Activated T-helper 1 cell treated with Interleukin-2 at 50 U/mL for 16 hours (primary cell): ENCODE results near the gene KLHL6.

Experiments
- DNase-seq: peaks from one replicate; pipeline ENCODE4 v3.0.0-alpha.2; 2020; ENCODE audit warnings: low read depth

KLHL6 gene

DNA sequence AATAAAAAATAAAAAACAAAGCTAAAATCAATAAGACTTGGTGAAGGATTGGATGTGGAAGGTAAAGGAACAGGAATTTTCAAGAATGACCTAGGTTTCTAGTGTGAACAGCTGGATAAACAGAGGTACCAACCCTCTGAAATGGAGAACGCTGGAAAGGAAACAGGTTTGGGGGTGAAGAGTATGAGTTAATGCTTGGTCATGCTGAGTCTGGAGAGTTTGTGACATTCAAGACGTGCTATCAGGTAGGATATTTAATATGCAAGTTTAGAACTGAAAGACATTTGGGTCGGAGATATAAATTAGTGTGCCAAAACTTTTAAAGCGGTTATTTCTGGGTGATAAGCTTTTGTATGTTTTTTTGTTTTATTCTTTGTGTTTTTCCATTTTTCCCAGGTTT is 11.4 kb upstream of the KLHL6 start:
- DNase-seq: no peak

DNA sequence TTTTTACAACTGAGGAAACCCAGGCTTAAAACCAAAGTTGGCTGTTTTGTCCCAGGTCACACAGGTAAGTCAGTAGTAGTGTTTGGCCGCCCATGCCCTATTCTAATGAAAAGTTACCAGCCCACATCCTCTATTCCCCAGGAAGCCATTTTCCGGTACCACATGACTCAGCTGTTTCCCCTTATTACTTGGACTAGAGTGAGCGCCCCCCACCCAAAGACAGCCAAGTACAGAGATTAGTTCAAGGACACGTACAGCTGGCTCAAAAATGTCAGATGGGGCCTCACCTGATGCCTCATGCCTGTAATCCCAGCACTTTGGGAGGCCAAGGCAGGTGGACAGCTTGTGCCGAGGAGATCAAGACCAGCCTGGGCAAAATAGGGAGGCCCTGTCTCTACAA is 8.5 kb upstream of the KLHL6 start:
- DNase-seq: no peak

DNA sequence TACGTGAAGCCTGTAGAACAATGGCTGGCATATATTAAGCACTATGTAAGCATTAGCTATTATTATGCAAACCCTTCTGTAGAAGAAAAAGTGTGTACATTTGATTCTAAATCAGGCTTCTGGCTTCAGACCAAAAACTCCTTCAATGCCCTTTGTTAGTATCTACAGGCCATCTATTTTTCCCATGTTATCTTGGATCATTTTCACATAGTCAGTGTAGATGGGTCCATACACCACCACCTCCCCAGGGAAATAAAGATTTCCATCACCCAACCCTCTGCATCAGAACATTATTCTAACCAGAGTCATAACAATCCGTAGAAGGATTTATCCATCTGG is 8.0 kb upstream of the KLHL6 start:
- DNase-seq: no peak

DNA sequence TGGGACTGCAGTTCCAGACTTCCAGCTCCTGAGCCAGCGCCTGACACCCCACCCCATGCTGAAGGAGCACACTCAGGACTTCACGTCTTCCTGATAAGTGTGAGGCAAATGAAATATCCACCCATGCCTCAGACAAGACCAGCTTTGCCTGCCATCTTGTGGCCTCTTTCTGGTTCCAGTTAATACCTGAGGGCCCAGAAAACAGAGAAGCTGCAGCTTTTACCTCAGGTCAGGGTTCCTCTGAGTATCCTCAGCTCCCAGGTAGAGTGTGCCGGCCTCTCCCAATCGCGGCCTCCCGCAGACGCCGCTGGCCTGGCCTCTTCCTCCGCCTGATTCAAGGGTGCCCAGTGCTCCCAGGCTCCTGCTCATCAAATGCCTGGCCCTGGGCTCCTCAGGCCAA is 5.1 kb upstream of the KLHL6 start:
- no peak for DNase-seq

DNA sequence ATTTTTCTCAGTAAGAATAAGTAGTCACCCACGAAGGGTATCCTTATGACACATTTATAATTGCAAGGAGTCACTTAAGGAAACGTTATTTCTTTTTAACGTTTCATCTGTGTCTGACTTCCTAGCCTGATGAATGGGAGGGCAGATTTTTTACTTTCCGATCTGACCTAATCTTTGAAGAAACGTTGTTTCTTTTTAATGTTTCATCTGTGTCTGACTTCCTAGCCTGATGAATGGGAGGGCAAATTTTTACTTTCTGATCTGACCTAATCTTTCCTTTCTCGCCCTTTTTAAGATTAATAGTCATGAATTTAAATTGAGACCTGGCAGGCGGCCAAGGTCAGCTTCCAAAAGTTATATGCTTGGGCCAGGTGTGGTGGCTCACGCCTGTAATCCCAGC is 3.0 kb upstream of the KLHL6 start:
- DNase-seq: no peak

DNA sequence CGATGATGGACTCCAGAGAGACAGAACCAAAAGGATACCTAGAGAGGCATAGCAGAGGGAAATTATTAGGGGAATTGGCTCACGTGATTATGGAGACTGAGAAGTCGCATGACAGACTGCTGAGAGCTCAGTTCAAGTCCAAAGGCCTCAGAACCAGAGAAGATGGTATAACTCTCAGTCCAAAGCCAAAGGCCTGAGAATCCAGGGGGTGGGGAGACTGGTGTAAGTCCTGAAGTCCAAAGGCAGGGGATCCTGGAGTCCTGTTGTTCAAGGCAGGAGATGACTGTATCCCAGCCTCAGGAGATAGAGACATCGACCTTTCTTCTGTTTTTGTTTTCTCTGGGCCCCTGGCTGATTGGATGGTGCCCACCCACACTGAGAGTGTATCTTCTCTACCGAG is 1.2 kb upstream of the KLHL6 start:
- DNase-seq: no peak

GRCh38 chr3:183554377-183554776 is 1.1 kb downstream of the KLHL6 start:
- DNase-seq: no peak

DNA sequence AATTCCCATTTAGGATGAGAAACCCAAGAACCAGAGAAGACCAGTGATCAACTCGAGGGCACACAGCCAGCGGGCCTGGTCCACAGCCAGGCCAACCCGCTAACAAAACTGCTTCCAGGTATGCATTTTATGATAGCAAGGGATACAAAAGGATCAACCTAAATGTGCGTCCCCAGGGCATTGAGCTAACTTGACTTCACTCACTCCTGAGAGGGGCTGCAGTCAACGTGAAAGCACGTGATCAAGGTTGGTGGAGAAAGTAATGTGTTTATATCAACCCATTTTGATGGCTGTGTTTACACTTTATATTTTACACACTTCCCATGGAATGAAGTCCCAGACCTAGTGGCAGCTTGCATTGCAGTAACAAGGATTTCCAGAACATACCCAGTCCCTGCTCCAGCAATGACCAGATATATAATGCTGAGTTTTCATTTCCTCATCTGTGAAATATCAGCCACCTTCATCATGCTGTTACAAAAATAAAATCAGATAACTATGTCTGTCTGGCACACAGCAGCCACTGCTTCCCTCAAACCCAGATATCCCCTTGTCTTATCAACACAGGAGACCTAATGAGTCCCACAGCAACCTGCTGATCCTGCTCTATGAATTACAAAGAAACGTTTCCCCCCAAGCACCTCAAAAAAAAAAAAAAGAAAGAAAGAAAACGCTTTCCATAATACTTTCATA is 2.0 kb downstream of the KLHL6 start:
- DNase-seq: no peak

DNA sequence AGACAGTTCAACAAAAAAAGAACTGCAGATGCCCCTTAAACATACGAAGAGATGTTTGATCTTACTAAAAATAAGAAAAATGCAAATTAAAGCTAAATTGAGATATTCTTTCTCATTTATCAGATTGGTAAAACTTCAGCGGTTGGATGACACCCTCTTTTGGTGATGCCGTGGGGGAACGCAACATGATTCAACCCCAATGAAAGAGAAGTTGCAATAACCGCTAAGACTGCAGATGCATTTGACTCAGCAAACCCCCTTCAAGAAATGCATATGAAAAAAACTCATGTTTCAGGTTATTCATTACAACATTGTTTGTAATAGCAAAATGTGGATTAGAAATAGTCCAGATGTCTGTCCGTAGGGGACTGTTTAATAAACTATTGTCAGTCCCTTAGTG is 3.6 kb downstream of the KLHL6 start:
- no peak for DNase-seq

GRCh38 chr3:183548262-183548769 is 7.2 kb downstream of the KLHL6 start:
- DNase-seq: no peak

- DNase-seq: no peak
Measured at GRCh38 chr3:183546625-183547024, 8.9 kb downstream of the KLHL6 start.

DNA sequence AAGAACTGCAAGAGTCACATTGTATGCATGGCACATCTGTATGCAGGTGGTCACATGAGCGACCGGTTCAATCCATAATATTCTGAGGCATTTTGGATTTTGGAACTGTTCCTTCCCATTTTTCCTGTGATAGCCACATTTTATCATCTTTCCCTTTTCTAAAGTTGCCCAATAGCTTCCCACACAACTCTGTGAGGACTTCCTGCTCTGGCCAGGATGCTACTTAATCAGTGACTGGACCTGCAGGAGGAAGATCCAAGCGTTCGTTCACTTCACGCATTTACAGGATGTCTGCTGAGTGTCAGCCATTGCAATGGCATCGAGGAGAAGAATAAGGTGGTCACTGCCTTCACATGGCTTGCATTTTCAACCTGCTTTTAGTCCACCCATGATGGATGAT is 9.8 kb downstream of the KLHL6 start:
- no peak for DNase-seq

GRCh38 chr3:183542355-183542754 is 13.2 kb downstream of the KLHL6 start:
- DNase-seq: no peak

- no peak for DNase-seq
Measured at GRCh38 chr3:183541738-183542137, 13.8 kb downstream of the KLHL6 start.

DNA sequence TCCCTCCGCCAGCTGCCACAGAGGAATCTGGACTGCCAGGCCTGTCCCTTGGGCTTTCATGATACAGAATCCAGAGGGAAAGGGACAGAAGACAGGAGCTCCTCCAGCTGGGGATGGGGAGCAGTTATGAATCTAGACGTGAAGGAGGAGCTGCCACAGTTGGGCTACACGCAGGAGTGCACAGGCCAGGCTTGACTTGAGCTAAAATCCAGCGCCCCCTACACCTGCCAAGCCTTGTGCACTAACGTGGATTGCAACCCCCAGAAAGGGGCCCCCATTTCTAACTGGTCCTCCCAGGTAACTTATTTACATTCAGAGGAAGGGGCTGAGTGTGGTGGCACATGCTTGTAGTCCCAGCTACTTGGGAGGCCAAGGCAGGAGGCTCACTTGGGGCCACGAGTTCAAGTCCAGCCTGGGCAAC is 14.3 kb downstream of the KLHL6 start:
- DNase-seq: no peak

DNA sequence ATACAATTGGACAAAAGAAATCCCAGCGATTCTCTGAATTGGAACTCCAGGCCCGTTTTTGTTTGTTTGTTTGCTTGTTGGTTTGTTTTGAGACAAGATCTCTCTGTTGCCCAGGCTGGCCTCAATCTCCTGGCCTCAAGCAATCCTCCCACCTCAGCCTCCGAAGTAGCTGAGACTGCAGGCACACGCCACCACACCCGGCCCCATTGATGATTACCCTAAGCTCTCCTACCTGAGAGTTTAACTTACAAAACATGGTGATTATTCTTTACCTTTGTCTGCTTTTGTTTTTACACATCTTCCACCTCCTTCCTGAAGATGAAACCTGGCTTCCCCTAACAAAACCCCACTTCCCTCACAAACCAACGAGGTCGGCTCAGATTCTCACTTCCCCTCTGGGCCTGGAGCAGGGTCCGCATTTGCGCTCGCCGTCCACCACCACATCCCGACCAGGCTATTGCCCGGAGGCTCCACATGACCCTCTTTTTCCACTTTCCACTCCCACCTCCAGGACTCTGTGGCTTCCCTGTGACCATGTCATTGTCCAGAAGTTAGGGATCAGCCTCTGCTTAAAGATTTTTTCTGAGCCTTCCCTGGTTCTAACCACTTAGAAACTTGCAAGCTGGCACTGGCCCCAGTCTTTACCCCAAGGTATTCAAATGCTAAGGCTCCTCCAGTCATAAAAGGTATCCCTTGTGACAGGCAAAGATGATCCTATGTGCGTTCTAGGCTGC is 14.8 kb downstream of the KLHL6 start:
- DNase-seq: no peak

DNA sequence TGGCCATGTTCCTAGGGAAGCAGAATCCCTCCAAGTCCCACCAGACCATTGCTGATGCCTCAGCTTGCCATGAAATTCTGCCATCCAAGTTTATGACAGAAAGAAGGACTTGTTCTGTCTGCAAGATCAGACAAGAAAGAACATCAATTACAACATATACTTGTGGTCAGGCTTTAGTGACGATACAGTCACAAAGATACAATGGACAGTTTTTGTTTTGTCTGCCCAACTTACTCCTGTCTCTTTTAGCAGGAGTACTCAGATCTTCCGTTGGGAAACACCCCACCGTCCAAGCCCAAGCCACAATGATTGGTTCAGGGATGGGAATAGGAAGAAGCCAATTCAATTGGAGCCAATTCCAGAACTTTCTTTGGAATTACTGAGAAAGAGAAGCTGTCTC is 15.7 kb downstream of the KLHL6 start:
- DNase-seq: no peak

- no peak for DNase-seq
Measured at GRCh38 chr3:183538486-183538885, 17.0 kb downstream of the KLHL6 start.

- no peak for DNase-seq
Measured at GRCh38 chr3:183537295-183537730, 18.2 kb downstream of the KLHL6 start.

DNA sequence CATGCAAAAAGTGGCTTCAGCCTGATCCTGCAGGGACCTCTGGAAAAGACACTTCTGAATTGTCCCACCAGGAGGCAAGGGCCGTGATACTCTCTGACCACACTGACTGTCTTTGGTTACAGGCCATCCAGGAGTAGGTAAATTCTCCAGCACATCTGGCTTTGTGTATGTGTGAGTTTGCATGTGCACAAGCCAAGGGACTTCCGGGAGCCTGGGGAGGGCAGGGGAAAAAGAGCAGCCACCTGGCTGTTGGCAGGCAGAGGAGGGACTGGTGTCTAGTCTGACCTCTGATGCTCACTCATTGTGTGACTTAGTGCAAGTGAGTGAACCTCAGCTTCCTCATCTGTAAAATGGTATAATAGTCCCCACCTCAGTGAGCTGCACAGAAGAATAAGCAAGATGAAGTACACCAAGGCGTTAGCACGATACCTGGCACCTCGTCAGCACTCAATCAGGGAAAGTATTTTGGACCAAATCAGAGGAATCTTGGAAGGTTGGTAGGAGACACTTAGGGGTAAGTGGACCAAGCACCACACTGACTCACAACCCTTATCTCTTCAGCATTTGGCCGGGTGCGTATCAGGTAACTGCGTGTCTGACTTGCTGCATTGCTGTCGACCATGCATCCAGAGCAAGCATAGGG is 19.1 kb downstream of the KLHL6 start:
- DNase-seq: no peak

- DNase-seq: no peak
Measured at GRCh38 chr3:183534249-183534648, 21.3 kb downstream of the KLHL6 start.

- DNase-seq: no peak
Measured at GRCh38 chr3:183533412-183534132, 21.9 kb downstream of the KLHL6 start.
